GM12873 (cell line): ENCODE measurements around the gene ZCCHC10.

Experiments
- CTCF ChIP-seq: IDR thresholded peaks from 2 replicates; pipeline ENCODE4 v1.5.1; 2012; ENCODE audit warnings: low read depth, mild to moderate bottlenecking, moderate library complexity, low read length, control low read depth; ENCODE audit not compliant: insufficient read depth; ENCODE audit errors: missing control alignments

Gene ZCCHC10

GRCh38 chr5:132962429-132963021 is 63.8 kb downstream of the ZCCHC10 start:
- no peak for TF ChIP-seq CTCF

GRCh38 chr5:132961887-132962286 is 64.5 kb downstream of the ZCCHC10 start:
- no peak for TF ChIP-seq CTCF

- TF ChIP-seq CTCF, result no peak
Measured at GRCh38 chr5:132953710-132954109, 72.6 kb downstream of the ZCCHC10 start.

GRCh38 chr5:132952829-132953228 is 73.5 kb downstream of the ZCCHC10 start:
- TF ChIP-seq CTCF, result no peak

GRCh38 chr5:132951897-132952296 is 74.5 kb downstream of the ZCCHC10 start:
- TF ChIP-seq CTCF, result no peak

GRCh38 chr5:132949136-132949535 is 77.2 kb downstream of the ZCCHC10 start:
- no peak for TF ChIP-seq CTCF

- no peak for TF ChIP-seq CTCF
Measured at GRCh38 chr5:132947671-132948070, 78.7 kb downstream of the ZCCHC10 start.
